CD4-positive, alpha-beta T cell treated with Interleukin-6 for 4 hours (primary cell): ENCODE results near the gene GOLGA5.
"Not testable (repeated sequence)": the region's sequence is repeated elsewhere in the genome, so short reads cannot be mapped to it uniquely, and the experiment has no call there.

Experiments used
- DNase-seq: peaks from one replicate; pipeline ENCODE4 v3.0.0-alpha.2; 2020; ENCODE audit warnings: mixed read lengths

The GOLGA5 gene, protein sequence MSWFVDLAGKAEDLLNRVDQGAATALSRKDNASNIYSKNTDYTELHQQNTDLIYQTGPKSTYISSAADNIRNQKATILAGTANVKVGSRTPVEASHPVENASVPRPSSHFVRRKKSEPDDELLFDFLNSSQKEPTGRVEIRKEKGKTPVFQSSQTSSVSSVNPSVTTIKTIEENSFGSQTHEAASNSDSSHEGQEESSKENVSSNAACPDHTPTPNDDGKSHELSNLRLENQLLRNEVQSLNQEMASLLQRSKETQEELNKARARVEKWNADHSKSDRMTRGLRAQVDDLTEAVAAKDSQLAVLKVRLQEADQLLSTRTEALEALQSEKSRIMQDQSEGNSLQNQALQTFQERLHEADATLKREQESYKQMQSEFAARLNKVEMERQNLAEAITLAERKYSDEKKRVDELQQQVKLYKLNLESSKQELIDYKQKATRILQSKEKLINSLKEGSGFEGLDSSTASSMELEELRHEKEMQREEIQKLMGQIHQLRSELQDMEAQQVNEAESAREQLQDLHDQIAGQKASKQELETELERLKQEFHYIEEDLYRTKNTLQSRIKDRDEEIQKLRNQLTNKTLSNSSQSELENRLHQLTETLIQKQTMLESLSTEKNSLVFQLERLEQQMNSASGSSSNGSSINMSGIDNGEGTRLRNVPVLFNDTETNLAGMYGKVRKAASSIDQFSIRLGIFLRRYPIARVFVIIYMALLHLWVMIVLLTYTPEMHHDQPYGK

DNA sequence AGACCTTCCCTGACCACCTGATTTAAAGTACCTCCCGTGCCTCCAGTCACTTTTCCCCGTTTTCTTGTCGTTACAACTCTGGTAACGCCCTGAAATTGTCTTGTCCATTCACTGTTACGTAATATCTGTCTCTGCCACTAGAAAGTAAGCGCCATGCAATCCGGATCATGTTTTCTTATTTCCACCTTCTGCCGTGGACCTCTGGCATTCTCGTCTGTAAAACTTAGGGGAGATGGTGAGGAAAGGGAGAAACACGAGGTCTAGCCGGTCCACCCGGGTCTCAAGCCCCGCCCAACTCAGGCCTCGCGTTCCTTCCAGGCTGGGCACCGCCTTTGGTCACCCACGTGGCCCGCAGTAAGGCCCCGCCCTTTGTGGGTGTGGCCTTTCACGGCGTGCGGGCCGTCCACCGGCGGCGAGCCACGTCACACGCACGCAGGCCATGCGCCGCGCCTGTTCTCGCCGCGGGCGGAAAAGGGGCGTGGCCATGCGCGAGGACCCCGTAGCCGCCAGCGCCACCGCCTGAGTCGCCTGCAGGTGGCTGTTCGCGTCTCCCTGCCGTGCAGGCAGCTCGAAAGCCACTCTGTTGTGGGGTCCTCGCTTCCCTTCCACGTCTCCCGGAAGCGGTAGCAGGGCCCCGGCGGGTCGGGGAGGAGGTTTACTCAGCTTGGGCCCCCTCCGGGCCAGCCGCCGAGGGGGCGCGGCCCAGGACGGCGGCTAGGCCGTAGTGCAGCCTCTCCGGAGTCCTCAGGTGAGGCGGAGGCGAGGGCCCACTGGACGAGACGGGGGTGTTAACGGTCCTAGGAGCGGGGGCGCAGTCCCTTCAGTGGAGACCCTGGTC lies at the start of gene GOLGA5:
GOLGA5 (plus strand) TSS at position 597 of the 838 bp plus-strand sequence. CDS start 3,133 bp downstream, outside the sequence.
- DNase-seq = peak; percentile 97

DNA sequence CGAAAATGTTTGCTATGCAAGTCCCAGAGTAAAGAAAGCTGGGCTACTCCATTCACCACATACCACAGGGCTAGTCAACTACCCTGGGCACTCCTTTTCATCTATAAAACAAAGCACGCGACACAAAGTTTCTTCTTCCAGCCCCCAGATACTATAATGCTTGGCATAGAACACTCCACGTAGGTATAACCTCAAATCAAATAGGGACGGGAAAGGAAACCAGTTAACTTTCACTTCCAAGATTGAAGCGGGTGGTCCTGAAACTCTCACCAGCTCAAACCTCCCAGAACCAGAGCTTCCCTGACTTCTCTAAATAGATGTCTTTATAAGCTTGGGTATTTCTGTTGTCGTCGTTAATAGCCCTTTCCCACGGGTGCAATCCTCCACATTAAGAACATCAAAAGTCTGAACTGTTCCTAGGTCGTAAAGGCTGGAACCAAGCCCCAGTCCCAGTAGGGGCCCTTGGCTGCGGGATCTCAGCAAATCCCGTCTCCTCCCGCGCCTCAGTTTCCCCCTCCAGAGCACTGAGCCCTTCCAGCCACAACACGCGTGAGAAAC lies 46.3 kb upstream of the GOLGA5 start:
- no peak for DNase-seq

DNA sequence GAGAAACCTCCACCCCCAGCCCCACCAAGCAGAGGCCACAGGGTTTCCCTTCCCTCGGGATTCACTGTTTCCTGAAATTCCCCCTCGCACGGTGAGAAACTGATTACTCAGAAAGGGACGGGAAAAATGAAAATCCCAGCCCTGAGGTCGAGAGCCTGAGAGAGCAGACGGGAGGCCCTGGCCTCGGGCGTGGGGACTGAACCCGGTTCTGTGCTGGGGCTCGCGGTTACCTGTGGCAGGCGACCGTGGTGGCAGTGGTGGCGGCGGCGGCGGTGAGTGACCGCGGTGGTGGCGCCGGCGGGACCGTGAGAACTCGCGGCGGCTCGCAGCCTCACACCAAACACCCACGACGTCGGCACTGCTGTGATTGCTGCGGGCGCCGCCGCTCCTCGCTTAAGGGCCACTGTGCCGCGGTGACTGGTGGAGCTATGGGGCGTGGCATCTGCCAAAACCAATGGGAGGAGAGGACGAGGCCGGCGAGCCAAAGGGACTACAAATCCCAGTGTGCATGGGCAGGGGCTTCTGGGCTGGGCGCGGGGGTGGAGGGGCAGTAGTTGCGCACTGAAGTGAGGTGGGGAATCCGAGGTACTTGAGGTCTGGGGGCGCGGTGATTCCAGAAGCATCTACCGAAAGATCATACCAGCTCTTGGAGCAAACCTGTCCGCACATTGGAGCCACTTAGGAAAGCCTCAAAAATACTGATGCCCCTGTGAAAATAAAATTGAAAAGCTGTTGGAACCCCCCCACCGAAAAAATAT lies 45.7 kb upstream of the GOLGA5 start, which contains the start of gene LGMN:
LGMN (minus strand) TSS at position 369 of the 758 bp plus-strand sequence. CDS start 15,841 bp downstream, outside the sequence.
- DNase-seq = peak; percentile 92

DNA sequence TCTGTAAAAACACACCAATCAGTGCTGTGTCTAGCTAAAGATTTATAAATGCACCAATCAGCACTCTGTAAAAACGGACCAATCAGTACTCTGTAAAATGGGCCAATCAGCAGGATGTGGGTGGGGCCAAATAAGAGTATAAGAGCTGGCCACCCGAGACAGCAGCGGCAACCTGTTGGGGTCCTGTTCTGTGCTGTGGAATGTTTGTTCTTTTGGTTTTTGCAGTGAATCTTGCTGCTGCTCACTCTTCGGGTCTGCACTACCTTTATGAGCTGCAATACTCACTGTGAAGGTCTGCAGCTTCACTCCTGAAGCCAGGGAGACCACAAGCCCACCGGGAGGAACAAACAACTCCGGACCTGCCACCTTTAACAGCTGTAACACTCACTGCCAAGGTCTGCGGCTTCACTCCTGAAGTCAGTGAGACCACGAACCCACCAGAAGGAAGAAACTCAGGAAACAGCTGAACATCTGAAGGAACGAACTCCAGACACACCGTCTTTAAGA lies 43.8 kb upstream of the GOLGA5 start:
- peak; percentile 67 for DNase-seq

DNA sequence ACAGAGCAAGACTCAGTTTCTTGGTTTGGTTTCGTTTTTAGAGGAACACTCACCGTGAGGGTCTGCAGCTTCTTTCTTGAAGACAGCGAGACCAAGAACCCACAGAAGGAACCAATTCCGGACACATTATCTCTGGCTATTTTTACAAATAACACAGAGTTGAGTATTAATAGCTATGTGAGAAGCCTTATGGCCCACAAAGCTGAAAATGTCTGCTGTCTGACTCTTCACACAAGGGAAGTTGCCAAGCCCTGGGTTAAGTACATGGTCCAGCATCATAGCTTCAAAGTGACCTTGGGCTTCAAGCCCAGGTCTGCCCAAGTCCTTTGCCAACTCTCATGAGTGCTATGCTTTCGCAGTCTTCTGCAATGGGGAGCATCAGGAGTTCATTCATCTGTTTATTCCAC lies 43.1 kb upstream of the GOLGA5 start:
- DNase-seq = no peak

DNA sequence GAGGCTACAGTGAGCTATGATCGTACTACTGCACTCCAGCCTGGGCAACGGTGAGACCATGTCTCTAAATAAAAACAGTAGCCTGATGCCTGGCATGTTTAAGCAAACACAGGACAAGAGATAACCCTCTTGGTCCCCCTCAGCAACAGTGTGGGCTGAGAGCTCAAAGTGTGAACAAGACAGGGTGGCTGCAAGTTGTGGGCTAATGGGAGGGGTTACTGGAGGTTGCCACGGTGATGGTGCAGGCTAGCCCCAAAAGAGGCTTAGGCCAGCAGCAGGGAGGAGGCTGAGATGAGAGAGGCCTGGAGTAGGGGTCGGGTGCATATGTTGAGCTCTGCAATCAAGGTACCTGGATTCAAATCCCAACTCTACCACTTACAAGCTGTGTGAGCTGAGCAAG lies 42.3 kb upstream of the GOLGA5 start:
- no peak for DNase-seq

DNA sequence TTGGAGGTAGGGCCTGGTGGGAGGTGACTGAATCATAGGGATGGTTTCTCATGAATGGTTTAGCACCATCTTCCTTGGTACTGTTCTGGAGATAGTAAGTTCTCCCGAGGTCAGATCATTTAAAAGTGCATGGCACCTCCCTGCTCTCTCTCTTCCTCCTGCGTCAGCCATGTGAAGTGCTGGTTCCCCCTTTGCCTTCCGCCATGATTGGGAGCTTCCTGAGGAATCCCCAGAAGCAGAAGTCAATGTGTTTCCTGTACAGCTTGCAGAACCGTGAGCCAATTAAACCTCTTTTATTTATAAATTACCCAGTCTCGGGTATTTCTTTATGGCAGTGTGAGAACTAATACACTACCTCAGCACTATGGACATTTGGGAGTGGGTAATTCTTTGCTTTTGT lies 40.9 kb upstream of the GOLGA5 start:
- no peak for DNase-seq

DNA sequence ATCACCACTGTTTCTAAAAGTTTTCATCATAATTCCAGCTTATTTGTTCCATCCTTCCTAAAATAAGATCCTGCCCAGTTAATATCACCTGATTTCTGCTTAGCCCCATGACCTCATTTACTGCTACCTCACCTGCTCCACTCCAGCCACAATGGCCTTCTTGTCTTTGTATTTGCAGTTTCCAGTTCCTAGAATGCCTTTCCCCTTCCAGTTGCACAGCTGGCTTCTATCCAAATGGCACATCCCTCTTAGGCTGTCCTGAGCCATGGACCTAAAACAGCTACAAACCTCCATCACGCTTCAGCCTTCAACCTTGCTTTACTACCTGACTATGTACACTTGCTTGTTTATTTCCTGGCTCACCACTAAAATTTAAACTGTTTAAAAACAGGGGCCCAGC lies 39.1 kb upstream of the GOLGA5 start:
- no peak for DNase-seq

DNA sequence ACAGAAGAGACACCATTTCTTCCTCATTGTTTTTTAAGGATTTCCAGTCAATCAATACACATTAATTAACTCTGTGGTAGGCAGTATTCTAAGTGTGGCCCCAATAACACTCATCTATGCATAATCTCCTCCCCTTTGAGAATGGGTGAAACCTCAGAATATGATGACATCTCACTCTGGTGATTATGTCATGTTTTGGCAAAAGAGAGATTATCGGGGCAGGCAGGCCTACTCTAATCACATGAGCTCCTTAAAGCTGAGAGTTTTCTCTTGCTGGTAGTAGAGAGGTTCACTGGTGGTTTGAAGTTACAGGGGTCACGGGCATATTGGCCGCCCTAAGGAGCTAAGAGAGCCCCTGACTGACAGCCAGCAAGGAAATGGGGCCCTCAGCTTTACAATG lies 38.6 kb upstream of the GOLGA5 start:
- no peak for DNase-seq

DNA sequence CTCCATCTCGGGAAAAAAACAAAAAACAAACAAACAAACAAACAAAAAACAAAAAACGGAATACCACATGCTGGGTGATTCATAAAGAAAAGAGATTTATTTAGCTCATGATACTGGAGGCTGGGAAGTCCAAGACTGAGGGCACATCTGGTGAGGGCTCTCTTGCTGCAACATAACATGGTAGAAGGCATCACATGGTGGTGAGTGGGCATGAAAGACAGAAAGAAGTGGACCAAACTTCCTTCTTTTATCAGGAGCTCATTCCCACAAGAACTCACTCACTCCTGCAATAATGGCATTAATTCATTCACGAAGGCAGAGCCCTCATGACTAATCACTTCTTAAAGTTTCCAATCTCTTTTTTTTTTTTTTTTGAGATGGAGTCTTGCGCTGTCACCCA lies 37.7 kb upstream of the GOLGA5 start:
- no peak for DNase-seq

DNA sequence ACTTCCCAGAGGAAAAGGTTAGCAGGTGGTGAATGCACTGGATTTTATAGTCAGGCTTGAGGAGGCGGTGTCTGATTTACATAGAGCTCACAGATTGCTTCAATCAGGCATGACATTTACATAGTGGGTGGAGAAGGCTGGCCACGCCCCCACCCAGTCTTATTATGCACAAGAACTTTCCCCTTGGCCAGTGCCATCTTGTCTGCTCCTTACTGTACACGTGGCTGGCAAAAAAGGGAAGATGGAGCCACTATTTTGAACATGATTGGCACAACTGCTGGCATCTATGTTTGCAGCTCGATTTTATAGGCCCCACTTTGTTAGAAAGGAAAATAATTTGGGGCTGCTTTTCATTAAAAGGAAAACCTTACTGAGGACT lies 34.8 kb upstream of the GOLGA5 start:
- DNase-seq = no peak

DNA sequence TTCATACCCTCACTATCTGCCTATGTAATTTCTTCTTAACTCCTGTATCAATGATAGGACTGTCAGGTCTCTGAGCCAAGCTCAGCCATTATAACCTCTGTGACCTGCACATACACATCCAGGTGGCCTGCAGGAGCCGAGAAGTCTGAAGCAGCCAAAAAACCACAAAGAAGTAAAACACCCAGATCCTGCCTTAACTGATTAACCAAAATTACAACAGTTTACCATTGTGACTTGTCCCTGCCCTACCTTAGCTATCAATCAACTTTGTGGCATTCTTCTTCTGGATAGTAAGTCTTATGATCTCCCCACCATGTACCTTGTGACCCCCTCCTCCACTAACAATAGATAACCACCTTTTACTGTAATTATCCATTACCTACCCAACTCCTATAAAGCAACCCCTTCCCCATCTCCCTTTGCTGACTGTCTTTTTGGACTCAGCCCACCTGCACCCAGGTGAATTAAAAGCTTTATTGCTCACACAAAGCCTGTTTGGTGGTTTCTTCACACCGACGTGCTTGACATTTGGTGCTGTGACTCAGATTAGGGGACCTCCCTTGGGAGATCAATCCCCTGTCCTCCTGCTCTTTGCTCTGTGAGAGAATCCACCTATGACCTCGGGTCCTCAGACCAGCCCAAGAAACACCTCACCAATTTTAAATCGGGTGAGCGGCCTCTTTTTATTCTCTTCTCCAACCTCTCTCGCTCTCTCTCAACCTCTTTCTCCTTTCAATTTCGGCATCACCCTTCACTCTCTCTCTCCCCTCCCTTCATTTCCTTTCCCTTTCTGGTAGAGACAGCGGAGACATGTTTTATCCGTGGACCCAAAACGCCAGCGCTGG lies 34.2 kb upstream of the GOLGA5 start:
- DNase-seq = no peak

DNA sequence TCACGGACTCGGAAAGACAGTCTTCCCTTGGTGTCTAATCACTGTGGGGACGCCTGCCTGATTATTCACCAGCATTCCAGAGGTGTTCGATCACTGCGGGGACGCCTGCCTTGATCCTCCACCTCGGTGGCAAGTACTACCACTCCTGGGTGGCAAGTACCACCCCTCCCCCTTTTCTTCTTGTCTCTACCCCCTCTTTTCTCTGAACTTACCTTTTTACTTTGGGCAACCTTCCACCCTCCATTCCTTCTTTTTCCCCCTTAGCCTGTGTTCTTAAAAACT lies 33.6 kb upstream of the GOLGA5 start:
- DNase-seq = no peak

DNA sequence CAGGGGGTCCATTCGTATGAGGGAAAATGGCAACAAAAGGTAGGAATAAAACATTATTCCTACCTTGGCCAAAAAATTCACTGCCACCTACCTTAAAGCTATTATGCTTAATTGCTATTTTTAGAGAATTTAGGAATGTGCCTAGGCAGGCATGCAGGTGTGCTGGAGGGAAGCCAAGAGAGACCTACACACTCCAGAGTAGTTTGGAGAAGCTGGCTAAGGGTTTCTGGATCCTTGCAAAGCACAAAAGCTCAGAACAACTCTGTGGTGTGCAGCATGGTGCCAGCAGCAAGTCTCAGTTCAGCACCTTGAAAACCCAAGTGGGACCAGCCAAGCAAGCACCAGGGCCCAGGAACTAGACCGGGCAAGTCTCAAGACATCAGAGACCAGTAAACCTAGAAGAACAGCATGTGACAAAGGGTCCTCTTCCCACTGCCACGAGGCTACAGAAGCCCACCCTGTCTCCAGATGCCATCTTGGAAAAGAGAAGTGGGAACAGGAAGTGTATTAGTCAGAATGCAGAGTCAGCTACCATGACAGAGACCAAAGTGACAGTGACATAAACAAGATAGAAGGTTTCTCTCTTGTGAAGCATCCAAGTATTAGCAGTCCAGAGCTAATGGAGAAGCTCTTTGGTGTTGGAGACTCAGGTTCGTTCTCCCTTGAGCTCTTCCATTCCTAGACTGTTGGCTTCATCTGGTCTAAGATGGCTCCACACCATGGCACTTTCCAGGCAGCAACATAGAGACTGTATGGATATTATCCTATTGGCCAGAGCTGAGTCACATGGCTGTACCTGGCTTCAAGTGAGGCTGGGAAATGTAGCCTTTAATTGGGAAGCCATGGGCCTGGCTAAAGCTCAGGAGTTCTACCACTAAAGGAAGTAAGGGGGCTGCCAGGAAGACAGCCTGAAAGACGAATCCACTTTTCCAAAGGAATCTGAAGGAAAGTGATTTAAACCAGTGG lies 30.2 kb upstream of the GOLGA5 start:
- not testable (repeated sequence) for DNase-seq

DNA sequence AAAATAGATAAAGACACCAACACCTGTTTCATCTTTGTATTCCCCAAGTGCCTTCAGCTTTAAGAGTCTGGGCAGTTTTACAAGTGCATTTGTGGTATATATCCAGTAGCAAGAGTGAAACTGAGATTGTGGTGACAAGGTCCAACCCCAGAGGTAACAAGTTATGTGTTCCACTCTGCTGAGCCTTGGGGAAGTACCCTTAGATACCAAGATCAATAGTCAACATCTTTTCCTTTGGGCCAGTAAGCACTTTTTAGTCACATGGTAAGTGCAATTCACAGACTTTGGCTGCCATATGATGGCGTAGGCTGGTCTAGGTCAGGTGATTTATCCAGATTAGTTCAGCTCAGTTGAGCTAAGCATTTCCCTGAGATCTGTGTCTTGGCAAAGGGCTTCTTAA lies 25.9 kb upstream of the GOLGA5 start:
- DNase-seq = not testable (repeated sequence)

DNA sequence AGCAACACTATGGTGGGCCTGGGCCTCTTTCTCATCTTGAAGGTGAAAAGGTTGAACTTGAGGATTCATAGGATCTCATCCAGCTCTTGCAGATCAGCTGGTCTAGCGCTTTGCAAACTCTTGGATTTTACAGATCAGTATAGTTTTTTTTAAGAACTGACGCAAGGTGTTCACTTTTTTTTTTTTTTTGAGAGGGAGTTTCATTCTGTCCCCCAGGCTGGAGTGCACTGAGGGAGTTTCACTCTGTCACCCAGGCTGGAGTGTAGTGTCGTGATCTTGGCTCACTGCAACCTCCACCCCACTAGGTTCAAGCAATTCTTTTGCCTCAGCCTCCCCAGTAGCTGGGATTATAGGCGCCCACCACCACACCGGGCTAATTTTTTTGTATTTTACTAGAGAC lies 25.3 kb upstream of the GOLGA5 start:
- no peak for DNase-seq

DNA sequence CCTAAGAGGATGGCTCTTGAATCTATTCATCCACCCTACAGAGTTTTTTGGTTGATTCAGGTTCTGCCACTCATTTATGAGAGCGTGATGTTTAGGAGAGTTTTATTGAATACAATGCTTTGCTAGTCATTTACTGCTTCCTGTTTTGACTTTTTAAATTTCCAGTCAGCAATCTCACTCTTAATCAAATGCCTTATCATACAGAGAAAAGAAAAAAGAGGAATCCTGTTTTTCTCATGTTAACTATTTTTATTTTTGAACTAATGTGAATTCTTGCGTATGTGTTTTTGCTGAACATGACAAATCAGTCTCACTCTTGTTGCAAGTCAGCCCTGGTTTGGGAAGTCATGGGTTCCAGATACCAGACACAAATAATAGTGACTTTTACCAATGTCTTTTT lies 23.6 kb upstream of the GOLGA5 start:
- DNase-seq = no peak

DNA sequence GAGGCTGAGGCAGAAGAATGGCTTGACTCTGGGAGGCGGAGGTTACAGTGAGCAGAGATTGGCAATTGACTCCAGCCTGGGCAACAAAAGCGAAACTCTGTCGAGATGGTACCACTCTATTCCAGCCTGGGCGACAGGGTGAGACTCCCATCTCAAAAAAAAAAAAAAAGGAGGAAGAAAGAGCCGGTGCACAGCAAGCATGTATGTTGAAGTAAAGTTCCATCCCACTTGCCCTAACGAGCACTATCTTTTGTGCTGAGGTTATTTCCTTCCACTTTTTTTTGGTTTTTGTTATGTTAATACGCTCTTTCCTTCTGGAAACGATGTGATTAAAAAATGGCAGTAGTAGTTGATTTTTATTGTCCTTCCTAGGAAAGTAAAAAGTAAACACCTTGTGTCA lies 19.5 kb upstream of the GOLGA5 start:
- DNase-seq = no peak

DNA sequence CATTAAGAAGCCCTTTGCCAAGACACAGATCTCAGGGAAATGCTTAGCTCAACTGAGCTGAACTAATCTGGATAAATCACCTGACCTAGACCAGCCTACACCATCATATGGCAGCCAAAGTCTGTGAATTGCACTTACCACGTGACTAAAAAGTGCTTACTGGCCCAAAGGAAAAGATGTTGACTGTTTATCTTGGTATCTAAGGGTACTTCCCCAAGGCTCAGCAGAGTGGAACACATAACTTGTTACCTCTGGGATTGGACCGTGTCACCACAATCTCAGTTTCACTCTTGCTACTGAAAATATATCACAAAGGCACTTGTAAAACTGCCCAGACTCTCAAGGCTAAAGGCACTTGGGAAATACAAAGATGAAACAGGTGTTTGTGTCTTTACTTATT lies 18.8 kb upstream of the GOLGA5 start:
- DNase-seq = not testable (repeated sequence)
